Measurements from ENCODE around the gene PPP6R1. TPM values are rescaled to one million over a fixed set of nuclear protein-coding genes. Genes with fewer than 3 reads are reported as not detected.

Gene PPP6R1
- total RNA-seq, 1 donor: 38.9 TPM

DNA sequence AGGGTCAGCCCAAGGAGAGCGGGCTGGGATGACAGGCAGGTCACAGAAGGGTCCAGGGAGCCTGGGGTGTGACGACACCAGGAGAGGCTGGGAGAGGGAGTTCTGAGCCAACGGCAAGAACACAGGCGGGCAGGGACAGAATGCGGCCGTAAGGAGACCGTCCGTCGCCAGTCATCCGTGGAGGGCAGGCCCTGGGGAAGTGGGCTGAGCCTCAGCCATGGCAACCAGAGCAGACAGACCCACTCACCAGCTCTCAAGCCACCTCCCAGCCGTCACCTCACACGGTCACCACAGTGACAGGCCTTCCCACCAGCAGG, 26.6 kb downstream of the PPP6R1 start:
- no peak overlapping the region for H3K4me3 ChIP-seq (ENCODE audit: low read depth, low read length)
- DNase-seq (ENCODE audit: low read depth): no peak
- TF ChIP-seq, protein P1, sequence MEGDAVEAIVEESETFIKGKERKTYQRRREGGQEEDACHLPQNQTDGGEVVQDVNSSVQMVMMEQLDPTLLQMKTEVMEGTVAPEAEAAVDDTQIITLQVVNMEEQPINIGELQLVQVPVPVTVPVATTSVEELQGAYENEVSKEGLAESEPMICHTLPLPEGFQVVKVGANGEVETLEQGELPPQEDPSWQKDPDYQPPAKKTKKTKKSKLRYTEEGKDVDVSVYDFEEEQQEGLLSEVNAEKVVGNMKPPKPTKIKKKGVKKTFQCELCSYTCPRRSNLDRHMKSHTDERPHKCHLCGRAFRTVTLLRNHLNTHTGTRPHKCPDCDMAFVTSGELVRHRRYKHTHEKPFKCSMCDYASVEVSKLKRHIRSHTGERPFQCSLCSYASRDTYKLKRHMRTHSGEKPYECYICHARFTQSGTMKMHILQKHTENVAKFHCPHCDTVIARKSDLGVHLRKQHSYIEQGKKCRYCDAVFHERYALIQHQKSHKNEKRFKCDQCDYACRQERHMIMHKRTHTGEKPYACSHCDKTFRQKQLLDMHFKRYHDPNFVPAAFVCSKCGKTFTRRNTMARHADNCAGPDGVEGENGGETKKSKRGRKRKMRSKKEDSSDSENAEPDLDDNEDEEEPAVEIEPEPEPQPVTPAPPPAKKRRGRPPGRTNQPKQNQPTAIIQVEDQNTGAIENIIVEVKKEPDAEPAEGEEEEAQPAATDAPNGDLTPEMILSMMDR (IDR thresholded peaks at IDR 0.05; ENCODE audit: insufficient read depth, low read depth, low read length): no peak

DNA sequence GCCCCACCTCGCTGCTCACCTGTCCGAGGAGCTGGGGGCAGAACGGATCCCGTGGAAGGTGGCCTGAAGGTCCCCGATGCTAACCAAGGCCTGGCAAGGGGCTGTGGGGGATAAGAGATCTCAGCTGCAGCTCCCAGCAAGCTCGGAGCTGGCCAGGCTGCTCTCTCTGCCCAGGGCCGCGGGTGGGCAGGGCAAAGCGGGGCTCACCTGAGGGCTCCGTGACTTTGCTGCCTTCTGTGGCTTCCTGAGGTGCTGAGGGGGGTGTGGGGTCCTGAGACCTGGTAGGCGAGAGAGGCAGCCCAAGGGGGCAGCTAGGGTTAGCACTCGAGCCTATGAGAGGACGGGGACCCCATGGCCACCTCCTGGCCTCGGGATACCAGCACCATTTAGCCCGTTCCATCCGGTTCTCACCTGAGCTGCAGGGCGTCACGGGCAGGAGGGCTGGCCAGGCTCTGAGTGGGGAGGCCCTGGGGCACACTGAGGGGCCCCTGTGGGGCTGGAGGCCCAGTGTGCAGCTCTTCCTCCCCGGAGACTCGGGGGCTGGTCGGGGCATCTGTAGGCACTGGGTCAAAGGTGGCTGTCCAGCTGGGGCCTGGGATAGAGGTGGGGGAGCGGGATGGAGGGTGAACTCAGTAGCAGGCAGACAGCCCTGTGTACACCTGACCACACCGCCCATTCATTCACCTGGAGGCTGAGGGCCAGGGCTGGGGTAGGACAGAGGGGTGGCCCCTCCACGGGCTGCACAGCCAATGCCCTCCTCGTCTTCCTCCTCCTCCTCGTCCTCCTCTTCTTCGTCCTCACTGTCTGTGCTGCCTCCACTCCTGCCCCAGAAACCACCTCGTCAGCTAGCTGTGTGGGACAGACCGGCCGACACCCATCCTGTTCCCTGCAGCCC, 27.2 kb downstream of the PPP6R1 start:
- no peak for DNase-seq (ENCODE audit: low read depth)
- TF ChIP-seq, protein P1 (IDR thresholded peaks at IDR 0.05; ENCODE audit: insufficient read depth, low read depth, low read length): no peak
- H3K4me3 ChIP-seq (ENCODE audit: low read depth, low read length): no peak overlapping the region

DNA sequence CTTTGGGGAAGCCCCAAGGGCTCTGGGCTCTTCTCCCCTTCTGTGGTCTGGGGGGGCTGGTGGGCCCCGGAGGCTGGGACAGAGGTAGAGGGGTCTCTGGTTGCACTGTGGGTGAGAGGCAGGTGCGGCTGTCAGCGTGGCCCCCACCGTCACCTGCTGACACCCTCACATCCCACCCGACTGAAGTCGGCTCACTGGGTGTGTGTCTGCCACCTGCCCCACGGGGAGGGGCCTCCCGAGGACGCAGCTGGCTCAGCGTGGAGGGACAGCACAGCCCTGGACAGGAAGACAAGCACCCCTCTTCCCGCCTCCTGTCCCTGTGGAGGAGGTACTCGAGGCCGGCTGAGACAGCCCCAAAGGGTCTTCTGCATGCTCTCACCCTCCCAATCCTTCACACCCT, 28.0 kb downstream of the PPP6R1 start:
- H3K4me3 ChIP-seq (ENCODE audit: low read depth, low read length): no peak overlapping the region
- TF ChIP-seq, protein P1 (IDR thresholded peaks at IDR 0.05; ENCODE audit: insufficient read depth, low read depth, low read length): no peak
- no peak for DNase-seq (ENCODE audit: low read depth)

DNA sequence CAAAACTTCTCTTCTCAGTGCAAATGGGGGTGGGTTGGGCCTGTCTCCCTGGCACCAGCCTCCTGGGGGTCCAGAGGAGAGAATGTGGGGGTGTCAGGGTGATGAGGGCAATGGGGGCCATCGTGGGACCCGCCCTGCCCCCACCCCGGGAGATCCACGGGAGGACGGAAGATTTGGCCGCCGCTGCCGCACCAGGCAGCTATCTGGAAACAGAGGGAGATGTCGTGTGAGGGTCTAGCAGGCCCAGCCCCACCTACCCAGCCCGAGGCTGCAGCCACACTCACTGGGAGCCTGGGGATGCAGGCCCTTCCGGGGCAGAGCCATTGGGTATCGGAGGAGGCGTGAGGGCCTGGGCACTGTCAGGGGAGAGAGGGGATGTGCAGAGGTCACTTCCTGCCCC, 28.5 kb downstream of the PPP6R1 start:
- no peak for DNase-seq (ENCODE audit: low read depth)
- no peak overlapping the region for H3K4me3 ChIP-seq (ENCODE audit: low read depth, low read length)
- TF ChIP-seq, protein P1 (IDR thresholded peaks at IDR 0.05; ENCODE audit: insufficient read depth, low read depth, low read length): no peak

DNA sequence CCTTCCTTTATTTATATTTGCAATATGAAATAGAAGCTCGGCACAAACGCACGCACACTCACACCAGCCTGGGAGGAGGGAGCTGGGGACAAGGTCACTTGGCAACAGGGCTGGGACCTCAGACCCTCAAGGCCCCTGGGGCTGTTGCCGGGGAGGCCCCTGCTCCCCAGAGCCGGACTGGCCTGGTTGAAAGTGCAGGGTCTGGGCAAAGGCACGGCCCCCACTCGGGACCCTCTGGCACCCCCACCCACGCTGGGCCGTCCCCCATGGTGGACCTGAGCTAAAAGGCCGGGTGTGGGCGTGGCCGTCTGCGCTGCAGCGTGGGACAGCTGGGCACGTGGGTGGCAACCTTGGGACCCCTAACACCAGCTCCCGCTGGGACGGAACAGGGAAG, 29.0 kb downstream of the PPP6R1 start:
- TF ChIP-seq, protein P1 (IDR thresholded peaks at IDR 0.05; ENCODE audit: insufficient read depth, low read depth, low read length): no peak
- no peak overlapping the region for H3K4me3 ChIP-seq (ENCODE audit: low read depth, low read length)
- DNase-seq (ENCODE audit: low read depth): no peak

DNA sequence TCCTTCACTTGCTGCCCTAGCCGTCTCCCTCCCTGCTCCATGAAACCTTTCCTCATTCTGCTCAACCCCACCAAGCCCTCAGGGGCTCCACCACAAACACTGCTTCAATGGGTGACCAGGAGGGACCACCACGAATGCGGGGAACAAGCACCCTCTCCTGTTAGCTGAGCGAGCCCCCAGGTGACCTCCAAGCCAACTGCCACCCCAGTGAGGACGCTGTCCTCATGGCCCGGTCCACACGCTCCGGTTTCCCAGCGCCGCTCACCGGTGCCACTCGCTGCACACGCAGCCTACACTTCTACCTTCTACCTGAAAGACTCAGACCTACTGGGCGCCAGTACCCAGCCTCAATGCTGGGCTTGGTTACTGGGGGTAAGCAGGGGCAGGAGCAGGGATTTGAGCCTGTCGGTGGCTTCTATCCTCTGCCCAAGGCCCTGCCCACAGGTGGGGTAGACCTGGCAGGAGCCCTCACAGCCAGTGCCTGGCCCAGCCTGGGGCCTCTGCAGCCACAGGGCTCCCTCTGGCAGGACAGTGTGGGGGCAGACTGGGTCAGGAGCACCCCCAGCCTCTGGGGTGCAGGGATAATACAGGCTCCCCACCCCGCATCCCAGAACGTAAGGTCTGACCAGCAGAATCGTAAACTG, 29.6 kb downstream of the PPP6R1 start:
- no peak for DNase-seq (ENCODE audit: low read depth)
- TF ChIP-seq, protein P1 (IDR thresholded peaks at IDR 0.05; ENCODE audit: insufficient read depth, low read depth, low read length): no peak
- H3K4me3 ChIP-seq (ENCODE audit: low read depth, low read length): no peak overlapping the region

Measured in fibroblast of villous mesenchyme (primary cell).